Uterus (tissue), 4 donors: ENCODE results near the gene NPW. TPM values are rescaled to one million over a fixed set of nuclear protein-coding genes. Genes with fewer than 3 reads are reported as not detected.

Experiments used
- DNase-seq, 2 donors: peaks; one replicate each; pipeline ENCODE4 v3.0.0-alpha.2; 2019 to 2020
- H3K27ac ChIP-seq, 2 donors: fragments of 200-600 bp; sonication (generic); 1 replicate in 1 of 2; 2 replicates in 1 of 2; pipeline ENCODE4 v1.5.1; 2016 to 2018
- H3K27me3 ChIP-seq, 2 donors: fragments of 200-600 bp; sonication (generic); one replicate each; pipeline ENCODE4 v1.5.1; 2018 to 2019; ENCODE audit warnings: control low read depth in 1 of 2
- H3K36me3 ChIP-seq, 2 donors: fragments of 200-600 bp; sonication (generic); one replicate each; pipeline ENCODE4 v1.5.1; 2019; ENCODE audit warnings: control low read depth in 1 of 2
- H3K4me1 ChIP-seq, 2 donors: fragments of 200-600 bp; sonication (generic); one replicate each; pipeline ENCODE4 v1.5.1; 2018 to 2019; ENCODE audit warnings: control low read depth in 1 of 2
- H3K4me3 ChIP-seq, 2 donors: fragments of 200-600 bp; sonication (generic); 1 replicate in 1 of 2; 2 replicates in 1 of 2; pipeline ENCODE4 v1.5.1; 2018 to 2019; ENCODE audit warnings: mild to moderate bottlenecking in 1 of 2
- H3K9me3 ChIP-seq, 2 donors: fragments of 200-600 bp; sonication (generic); one replicate each; pipeline ENCODE4 v1.5.1; 2019; ENCODE audit warnings: control low read depth in 1 of 2
- POLR2A ChIP-seq, 2 donors: fragments of 450-650 bp; IDR thresholded peaks; one replicate each; pipeline ENCODE4 v1.6.1; 2016; ENCODE audit warnings: antibody characterized with exemption in 2 of 2, mild to moderate bottlenecking in 1 of 2, moderate library complexity in 1 of 2
- intact Hi-C: fragments of 100-400 bp; cut with DNase I; formaldehyde crosslinking; loops from one replicate; pipeline ENCODE4 v1.15.1; 2023; ENCODE audit warnings: low total_unique reads
- total RNA-seq, 4 donors: library from RNA; depleted of rRNA in 3 of 4; stranded (reverse); fragments of >200 nt in 3 of 4; gene quantifications; one replicate each; pipeline versions ENCODE4 v1.1.0 to v1.2.4, GENCODE V29; 2014 to 2023
- TF ChIP-seq, protein P1 (sequence below), 4 experiments: fragments of 200-600 bp in 2 of 4; fragments of 450-650 bp in 2 of 4; sonication (generic) in 2 of 4; IDR thresholded peaks; one replicate each; pipeline ENCODE4 v1.5.1; 2016 to 2019; ENCODE audit warnings: antibody characterized with exemption in 4 of 4, mild to moderate bottlenecking in 2 of 4, moderate library complexity in 1 of 4
- donor health status: DM: yes; HTN: yes; CAD: no.

Gene NPW
- total RNA-seq, 4 donors from 2014 or later, result 1.5 TPM; not detected in 3

DNA sequence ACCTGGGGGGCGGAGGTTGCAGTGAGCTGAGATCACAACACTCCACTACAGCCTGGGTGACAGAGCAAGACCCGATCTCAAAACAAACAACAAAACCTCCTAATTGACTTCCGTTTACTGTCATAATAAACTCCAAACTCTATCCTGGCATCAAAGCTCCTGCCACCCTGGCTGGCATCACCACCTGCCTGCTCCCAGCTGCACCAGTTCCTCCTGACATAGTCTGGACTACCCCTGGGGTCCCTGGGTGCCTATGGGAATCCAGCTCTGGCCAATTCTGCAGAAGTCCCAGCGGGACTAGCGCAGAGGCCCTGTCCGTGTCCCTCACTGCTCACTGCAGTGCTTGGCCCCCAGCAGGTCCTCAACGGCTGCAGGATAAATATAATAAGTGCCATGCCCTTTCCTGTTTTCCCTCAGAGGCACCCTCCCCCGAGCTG lies 27.3 kb downstream of the NPW start:
- intact Hi-C loops, result no loop called here
- no peak for DNase-seq
- Histone ChIP-seq H3K27me3 (no peaks in the 10 kb centered on the region), H3K4me3 (peak overlapping the region; percentile 66 to 75), H3K36me3 (no peaks in the 10 kb centered on the region), H3K27ac (peak overlapping the region; percentile 73 to 74), H3K9me3 (no peaks in the 10 kb centered on the region), H3K4me1 (peaks cover 0 to 18% of the 10 kb centered on the region in 2 donors)
- TF ChIP-seq, protein P1, sequence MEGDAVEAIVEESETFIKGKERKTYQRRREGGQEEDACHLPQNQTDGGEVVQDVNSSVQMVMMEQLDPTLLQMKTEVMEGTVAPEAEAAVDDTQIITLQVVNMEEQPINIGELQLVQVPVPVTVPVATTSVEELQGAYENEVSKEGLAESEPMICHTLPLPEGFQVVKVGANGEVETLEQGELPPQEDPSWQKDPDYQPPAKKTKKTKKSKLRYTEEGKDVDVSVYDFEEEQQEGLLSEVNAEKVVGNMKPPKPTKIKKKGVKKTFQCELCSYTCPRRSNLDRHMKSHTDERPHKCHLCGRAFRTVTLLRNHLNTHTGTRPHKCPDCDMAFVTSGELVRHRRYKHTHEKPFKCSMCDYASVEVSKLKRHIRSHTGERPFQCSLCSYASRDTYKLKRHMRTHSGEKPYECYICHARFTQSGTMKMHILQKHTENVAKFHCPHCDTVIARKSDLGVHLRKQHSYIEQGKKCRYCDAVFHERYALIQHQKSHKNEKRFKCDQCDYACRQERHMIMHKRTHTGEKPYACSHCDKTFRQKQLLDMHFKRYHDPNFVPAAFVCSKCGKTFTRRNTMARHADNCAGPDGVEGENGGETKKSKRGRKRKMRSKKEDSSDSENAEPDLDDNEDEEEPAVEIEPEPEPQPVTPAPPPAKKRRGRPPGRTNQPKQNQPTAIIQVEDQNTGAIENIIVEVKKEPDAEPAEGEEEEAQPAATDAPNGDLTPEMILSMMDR (IDR thresholded peaks at IDR 0.05), result no peak
- no peak for TF ChIP-seq POLR2A (IDR thresholded peaks at IDR 0.05)

DNA sequence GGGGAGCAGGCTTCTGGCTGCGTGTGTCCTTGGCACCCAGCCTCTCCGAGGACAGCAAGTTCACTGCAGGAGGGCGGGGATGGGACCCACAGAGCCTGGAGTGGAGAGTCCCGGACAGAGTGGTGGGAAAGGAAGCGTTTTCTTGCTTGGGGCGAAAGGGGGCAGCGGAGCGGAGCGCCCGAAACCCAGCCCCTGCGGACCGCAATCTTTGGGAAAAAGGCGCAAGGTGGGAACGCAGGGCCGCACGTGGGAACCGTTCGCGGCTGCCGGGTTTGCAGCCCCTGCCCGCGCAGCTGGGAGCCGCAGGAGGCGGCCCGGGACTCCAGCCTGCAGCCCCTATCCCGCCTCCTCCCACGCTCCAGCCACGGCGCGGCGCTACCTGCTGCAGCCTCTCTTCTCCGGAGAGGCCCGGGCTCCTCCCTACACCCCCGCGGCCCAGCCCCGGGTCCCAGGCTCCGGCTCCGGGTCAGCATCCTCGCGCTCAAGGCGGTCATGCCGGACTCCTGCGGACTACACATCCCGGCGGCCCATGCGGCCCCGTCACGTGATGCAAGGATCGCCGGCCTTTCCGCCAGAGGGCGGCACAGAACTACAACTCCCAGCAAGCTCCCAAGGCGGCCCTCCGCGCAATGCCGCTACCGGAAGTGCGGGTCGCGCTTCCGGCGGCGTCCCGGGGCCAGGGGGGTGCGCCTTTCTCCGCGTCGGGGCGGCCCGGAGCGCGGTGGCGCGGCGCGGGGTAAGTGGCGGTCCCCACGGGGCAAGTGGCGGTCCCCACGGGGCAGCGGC lies 27.9 kb downstream of the NPW start, which contains the start of the genes NTHL1 and TSC2:
NTHL1 (minus strand) TSS at position 505 of the 786 bp plus-strand sequence; CDS start at position 494, 11 bp downstream.
TSC2 (plus strand) TSS at position 656 of the 786 bp plus-strand sequence. CDS start 631 bp downstream, outside the sequence.
- no peaks in the 10 kb centered on the region for H3K36me3 ChIP-seq
- DNase-seq, result peak; percentile 95 to 96
- intact Hi-C loops, result no loop called here
- peak in 1 of 2 donors; percentile 54 for TF ChIP-seq POLR2A (IDR thresholded peaks at IDR 0.05)
- TF ChIP-seq, protein P1 (IDR thresholded peaks at IDR 0.05), result peak; percentile 31 to 77 (median 50)
- H3K27me3 ChIP-seq, result no peaks in the 10 kb centered on the region
- peak within 1 kb of the TSS; percentile 73 to 74 for H3K27ac ChIP-seq
- peak within 1 kb of the TSS; percentile 66 to 75 for H3K4me3 ChIP-seq
- H3K4me1 ChIP-seq, result peaks cover 0 to 18% of the 10 kb centered on the region in 2 donors
- H3K9me3 ChIP-seq, result no peaks in the 10 kb centered on the region

DNA sequence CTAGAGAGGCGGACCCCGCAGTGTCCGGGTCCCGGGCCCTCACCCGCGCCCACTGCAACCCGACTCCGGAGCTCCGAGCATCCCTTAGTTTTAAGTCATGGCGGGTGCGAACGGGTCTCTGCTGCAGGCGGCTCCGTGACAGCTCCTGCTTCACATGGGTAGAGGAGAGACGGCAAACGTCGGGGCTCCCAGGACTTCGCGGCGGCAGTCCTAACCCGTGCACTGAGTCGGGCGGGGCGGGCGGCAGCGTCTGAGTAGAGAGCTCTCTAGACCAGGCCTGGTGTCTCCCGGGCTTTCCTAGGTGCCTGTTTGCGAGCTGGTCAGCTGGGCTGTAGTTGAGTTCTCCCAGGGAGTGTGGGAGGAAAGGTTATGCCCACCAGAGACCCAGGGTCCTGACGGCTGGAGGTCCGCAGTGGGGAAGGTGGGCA lies 28.5 kb downstream of the NPW start:
- Histone ChIP-seq H3K9me3 (no peaks in the 10 kb centered on the region), H3K4me3 (peak overlapping the region; percentile 66 to 75), H3K27me3 (no peaks in the 10 kb centered on the region), H3K4me1 (peaks cover 0 to 18% of the 10 kb centered on the region in 2 donors), H3K36me3 (no peaks in the 10 kb centered on the region), H3K27ac (peak overlapping the region; percentile 73 to 74)
- TF ChIP-seq, protein P1 (IDR thresholded peaks at IDR 0.05), result no peak
- no peak for TF ChIP-seq POLR2A (IDR thresholded peaks at IDR 0.05)
- no peak for DNase-seq
- intact Hi-C loops, result no loop called here

DNA sequence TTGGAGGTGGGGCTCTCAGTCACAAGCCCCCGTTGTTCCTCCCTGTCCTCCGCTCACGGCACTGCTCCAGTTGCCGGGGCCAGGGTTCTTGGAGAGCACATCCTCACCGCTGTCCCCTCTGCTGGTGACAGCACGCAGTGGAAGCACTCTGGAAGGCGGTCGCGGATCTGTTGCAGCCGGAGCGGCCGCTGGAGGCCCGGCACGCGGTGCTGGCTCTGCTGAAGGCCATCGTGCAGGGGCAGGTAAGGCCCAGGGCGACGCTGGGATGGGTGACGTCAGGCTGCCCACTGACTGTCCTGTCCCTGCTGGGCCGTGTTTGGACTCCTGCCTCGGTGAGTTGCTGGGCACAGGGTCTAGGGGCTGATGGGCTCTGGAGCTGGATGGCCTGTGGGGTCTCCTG lies 33.6 kb downstream of the NPW start:
- H3K36me3 ChIP-seq, result no peaks in the 10 kb centered on the region
- peaks cover 0 to 5% of the 10 kb centered on the region in 2 donors for H3K4me1 ChIP-seq
- no peak overlapping the region for H3K4me3 ChIP-seq

More for the DNA sequence above, 33.6 kb downstream of the NPW start:
- no peaks in the 10 kb centered on the region for H3K9me3 ChIP-seq
- no peaks in the 10 kb centered on the region for H3K27me3 ChIP-seq
- DNase-seq, result no peak
- intact Hi-C loops, result no loop called here
- no peak overlapping the region for H3K27ac ChIP-seq
- TF ChIP-seq POLR2A (IDR thresholded peaks at IDR 0.05), result no peak
- TF ChIP-seq, protein P1 (IDR thresholded peaks at IDR 0.05), result no peak
